ENCODE results near the gene PRKAG2.
"Not testable (repeated sequence)": the region's sequence is repeated elsewhere in the genome, so short reads cannot be mapped to it uniquely, and the experiment has no call there.

The PRKAG2 gene

DNA sequence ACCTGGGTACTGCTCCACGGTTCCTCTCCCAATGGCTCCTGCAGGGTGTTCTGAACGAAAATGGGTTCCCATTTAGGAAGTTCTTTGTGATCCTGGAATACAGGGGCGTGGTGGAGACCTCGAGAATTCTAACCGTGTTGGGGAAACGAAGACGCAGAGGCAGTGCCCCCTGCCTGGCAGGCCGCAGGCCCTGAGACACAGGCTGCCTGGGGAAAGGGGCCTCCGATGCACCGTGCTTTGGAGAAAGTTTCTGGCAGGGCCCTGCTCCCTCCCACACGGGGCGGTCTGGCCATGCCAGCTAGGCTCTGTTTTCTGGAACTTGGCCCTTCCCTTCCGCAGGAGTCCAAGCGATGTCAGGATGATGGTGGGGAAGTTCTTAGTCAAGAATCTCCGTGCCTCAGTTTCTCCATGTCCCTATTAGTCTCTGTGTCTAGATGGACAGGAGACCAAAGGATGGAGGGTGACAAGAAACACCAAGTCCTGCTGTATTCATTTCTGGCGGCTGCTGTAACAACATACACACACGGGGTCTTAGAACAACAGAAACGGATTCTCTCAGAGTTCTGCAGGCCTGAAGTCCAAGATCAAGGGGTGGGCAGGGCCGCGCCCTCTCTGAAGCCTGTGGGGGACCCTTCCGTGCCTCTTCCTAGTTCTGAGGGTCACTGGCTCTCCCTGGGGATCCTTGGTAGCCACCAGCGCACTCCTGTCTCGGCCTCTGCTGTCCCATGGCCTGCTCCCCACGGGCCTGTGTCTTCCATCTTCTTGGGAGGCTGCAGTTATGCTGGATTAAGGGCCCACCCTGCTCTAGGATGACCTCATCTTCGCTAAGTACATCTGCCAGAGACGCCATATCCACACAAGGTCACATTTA, 27.7 kb downstream of the PRKAG2 start:
- DNase-seq, result no peak

DNA sequence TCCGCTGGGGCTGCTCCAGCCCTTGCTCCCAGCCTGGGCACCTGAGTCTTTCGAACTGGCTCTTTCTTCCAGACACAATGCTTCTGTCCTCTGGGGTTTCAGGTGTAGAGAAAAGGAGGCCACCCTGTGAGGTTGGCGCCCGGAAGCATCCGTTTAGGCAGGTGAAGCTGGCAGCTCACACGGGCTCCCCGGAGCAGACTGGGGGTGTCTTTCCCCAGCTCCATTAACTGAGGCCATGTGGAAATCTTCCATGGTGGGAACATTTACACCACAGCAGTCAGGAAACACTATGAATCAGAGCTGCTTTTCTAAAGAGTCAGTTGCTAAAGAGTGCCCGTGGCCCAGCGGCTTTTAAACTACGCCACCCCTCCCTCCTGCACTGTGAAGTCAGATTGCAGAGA, 29.2 kb downstream of the PRKAG2 start:
- no peak for DNase-seq

DNA sequence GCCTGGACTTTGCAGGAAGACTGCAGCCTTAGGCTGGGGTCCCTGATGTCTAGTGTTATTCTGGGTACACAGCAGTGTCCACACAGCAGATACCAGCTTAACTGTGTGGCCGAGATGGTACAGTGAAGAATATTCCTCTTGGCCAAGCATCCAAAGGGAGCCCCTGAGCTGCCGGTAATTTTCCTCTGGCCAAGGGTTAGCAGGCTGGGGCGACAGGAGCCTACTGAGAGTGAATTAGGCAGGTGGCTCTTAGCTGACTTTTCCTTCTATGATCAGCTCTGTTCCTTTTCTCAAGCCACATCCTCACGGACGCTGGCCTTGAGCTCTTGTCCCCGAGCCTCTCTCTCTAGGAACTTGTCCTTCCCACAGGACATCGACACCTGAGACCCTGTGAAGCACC, 29.8 kb downstream of the PRKAG2 start:
- no peak for DNase-seq

DNA sequence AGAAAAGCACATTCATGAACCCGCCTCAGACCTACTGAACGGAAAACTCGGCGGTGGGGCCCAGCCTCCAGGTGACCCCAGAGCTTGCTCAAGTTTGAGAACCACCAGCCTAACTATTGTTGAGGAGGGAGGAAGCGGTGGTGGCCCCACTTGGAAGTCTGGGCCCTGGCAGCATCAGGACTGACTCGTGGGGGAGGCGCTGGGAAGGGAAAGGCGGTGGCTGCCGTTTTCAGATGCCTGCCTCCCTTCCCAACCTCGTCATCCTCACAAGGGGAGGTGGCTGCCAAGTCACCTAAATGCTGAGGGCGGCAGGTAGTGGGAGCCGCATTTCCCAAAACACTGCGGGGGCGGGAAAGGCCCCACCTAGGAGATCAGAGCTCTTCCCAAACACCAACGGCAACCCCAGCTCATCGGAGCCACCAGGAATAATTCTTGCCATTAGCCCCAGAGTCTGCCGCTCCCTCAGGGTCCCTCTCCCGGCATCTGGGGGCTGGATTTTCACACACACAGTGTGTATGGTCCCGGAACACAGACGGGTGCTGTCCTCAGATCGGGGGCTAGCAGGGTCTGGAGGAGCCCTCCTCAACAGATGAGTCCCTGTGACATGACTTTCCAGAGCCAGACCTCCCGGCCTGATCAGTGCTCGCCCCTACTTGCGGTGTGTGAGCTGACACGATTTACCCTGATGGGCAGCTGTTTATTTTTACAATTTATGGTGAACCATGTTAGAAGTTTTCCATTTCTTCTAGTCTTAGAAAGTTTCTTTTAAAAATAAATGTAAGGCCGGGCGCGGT, 31.3 kb downstream of the PRKAG2 start:
- DNase-seq, result no peak

DNA sequence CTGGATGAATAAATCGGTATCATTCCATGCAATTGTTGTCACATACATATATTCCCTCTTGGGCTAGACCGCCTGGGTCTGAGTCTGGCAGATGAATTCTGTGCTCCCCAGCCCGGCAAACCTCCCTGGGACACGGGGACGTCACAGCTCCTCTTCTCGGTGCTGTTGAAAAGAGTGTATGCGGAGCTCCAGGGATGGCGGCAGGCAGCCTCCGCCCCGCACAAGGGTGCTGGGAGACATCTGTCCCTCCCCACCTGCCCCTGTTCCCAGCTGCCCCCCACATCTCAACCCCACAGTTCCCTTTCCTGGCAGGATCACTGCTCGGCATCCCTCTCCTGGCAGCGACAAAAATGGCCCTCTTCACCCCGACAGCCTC, 32.1 kb downstream of the PRKAG2 start:
- no peak for DNase-seq

GRCh38 chr7:151844071-151844824, 32.7 kb downstream of the PRKAG2 start:
- no peak for DNase-seq

DNA sequence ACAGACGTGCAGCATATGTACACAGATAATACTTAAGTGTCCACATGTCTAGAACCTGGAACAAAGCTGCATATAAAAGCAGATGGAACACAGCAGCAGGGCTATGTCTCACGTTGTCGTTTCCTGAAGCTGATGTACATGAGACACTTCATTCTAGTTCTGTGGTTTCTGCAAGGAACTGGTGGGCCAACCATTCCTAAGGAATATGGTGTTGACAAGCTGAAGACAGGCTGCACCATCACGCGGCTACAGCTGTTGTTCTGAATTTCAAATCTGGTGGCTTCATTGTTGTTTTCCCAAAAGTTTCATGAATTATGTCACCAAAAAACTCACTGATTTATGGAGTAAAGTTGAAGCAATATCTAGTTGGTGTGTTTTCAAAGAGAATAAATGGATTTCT, 33.7 kb downstream of the PRKAG2 start:
- no peak for DNase-seq

DNA sequence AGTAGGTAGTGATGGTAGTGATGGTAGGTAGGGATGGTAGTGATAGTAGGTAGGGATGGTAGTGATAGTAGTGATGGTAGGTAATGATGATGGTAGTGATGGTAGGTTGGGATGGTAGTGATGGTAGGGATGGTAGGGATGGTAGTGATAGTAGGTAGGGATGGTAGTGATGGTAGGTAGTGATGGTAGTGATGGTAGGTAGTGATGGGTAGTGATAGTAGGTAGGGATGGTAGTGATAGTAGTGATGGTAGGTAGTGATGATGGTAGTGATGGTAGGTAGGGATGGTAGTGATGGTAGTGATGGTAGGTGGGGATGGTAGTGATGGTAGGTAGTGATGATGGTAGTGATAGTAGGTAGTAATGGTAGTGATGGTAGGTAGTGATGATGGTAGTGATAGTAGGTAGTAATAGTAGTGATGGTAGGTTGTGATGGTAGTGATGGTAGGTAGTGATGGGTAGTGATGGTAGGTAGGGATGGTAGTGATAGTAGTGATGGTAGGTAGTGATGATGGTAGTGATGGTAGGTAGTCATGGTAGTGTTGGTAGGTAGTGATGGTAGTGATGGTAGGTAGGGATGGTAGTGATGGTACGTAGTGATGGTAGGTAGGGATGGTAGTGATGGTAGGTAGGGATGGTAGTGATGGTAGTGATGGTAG, 35.4 kb downstream of the PRKAG2 start:
- DNase-seq, result not testable (repeated sequence)

GRCh38 chr7:151840088-151840910, 36.6 kb downstream of the PRKAG2 start:
- no peak for DNase-seq

DNA sequence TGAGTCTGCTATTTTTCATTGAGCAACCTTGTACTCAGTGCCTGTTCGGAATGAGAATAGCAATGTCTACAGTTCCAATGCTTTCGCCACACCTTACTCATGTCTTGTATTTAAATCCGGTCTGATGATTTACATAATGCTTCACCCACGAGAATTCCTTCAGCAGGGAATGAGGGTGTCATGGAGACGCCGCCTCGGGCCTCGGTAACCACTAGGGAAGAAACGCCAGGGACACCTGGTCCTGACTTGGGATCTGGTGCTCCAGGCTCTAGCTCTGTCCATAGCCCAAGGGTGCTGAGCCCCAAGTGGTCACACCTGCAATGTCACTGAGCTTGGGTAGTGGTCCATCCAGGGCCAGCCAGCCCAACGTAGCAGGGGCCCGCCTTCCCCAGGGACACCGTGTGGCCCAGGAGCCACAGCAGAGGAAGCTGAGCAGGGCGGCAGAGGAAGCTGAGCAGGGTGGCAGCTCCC, 37.4 kb downstream of the PRKAG2 start:
- DNase-seq, result no peak

DNA sequence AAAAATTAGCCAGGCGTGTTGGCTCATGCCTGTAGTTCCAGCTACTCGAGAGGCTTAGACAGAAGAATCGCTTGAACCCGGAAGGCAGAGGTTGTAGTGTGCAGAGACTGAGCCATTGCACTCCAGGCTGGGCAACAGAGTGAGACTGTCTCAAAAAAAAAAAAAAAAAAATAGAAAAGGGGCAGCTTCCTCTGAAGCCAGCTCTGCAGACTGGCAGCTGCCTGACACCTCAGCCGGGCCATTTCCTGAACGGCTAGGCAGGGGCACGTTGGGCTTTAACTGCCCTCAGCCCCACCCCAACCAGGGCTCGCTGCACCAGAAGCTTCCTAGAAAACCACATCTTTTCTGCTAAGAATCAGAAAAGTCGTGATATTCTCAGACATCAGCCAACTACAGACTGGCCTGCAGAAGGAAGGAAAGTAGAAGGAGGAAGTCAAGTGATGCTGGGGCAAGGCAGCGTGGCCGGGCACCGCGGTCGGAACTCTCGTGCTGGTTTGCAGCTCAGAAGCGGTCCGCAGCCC, 38.0 kb downstream of the PRKAG2 start:
- peak; percentile 79 for DNase-seq

DNA sequence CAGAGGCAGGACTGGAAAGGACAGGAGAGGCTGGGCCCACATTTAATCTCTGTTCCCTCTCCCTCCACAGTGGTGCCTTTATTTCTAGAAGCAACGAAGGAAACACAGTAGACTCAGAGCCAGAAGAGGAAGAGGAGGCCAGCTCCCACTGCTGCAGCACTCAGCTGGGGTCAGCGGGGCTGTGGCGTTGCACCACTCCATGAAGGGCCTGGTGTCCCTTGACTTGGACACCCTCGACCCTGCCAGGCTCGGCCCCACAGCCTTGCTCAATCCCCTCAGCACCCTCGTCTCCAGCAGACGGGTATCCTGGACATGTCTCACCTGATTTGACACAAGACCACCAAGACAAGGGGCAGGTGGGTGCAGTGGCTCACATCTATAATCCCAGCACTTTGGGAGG, 38.8 kb downstream of the PRKAG2 start:
- DNase-seq, result no peak

DNA sequence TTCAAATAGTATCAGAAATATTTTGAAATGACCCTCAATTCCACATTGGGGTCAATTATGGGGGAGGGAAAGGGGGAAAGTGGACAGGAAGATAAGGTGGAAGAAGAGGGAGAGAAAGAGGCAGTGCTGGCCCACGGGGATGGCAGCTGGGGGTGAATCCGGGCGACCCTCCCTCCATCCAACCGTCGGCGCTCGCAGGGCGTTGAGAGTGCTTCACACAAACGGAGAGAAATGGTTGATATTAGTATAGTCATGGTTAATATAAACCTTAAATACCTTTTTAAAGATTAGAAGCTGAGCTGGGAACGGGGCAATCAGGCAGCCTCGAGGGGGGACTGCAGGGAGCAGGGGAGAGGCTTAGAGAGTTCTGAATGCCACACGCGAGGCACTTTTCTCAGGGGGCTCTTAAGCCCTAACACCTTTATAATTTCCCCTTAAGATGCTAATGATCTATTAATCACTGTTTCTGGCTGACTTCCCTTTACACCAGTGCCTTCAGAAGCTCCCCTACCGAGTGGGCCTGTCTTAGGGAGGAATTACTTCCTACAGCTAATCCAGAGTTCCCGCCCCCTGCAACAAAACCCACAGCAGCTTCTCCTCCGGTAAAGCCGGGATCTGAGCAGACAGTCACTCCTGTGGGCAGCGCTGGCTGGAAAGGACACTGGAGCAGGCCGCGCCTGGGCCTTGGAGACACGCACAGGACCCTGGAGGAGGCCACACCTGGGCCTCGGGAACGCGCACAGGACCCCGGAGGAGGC, 39.5 kb downstream of the PRKAG2 start:
- no peak for DNase-seq

DNA sequence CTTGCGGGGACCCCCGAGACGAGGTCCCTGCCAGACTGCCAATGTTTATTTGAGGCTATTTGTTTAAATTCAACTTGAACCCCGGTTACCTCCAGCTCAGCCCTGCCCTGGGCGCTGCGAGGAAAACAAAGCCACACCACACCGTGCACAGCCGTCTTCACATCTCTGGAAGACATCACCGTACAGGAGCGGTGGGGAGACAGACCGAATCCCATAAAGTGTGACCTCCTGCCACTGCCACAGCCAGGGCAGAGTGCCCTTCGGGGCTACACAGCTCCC, 40.0 kb downstream of the PRKAG2 start:
- DNase-seq, result no peak

DNA sequence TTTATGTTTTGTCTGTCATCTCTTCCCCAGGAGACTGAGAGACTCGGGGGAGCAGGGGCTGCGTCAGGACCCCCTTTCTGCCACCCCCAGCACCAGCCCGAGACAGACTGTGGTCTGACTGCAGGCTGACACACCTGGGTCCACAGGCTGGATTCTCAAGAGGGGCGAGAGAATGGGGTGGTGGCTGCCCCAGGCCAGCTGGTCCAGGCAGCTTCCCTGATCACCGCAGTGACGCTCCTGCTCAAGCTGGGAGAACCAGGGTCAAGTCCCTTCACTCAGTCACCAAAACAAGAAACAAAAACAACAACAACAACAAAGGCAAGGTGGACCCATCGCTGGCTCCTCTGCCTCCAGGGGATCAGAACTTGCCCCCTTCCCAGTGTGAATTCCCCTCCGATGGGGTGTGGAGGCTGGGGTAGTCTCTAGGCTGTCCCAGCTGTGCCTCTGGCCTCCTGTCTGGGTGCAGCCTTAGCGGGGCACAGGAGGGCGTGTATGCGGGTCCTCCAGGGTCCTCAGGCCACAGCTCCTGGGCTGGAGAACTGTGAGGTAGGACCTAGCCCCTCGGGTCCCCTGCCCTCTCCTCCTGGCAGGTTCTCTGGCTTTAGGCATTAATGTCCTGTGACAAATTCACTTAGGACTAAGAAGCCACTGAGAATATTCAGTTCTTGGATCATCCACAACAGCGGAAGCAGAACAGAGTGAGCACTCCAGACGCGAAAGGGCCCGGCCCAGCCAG, 40.6 kb downstream of the PRKAG2 start:
- no peak for DNase-seq

DNA sequence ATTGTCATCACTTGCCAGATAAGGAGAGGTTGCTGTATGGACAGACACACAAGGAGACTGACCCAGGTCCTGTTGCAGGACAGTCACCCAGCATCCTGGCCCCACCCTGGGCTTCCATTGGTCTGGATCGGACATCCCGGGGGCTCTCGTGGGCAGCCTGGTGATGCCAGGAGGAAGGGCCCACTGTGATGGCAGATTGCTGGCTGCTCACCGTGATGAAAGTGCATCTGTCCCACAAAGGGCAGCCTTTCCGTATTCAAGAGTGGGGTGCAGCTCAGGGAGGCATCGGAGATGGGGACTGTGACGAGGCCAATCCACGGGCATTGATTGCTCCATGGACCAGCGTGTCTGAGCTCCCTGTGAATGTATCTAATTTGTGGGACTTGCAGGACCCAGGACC, 41.3 kb downstream of the PRKAG2 start:
- no peak for DNase-seq

GRCh38 chr7:151834271-151835035, 42.5 kb downstream of the PRKAG2 start:
- no peak for DNase-seq

DNA sequence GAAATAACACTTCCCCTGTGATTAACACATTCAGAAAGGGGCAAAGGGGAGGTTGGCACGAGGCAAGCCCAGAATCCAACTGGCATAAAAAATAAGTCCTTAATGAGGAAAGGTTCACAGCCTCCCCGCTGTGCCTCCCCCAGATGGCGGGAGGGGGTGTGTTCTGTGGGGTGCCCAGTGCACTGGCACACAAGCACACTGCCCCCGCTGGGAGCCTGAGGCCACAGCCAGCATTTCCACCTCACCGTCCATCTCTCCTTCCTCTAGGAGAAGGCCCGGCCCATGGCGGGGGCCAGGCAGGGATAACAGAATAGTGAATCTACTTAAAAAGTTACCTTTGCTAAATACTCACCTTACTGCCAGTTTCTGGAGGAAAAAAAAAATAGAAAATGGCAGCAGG, 43.2 kb downstream of the PRKAG2 start:
- no peak for DNase-seq

DNA sequence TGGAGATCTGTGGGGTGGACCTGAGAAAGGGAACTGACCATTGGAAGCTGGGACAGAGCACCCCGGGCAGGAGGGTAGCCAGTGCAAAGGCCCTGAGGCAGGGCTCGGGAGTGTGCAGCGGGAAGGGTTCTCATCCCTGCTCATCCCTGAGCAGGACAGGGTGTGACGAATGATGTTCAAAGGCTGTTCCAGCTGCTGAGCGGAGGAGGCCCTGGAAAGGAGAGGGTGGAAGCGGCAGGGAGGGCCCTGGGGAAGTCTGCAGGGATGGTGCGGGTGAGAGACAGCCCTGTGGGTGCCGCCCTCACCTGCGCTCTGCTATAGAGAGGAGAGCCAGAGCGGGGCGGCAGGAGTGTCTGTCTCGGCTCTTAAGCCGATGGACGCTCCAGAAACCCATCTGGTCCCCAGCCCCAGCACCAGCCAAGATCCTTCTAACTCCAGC, 43.7 kb downstream of the PRKAG2 start:
- no peak for DNase-seq

GRCh38 chr7:151832656-151833055, 44.3 kb downstream of the PRKAG2 start:
- DNase-seq, result no peak

Measured in activated CD4-positive, alpha-beta T cell treated with anti-CD3 and anti-CD28 coated beads, Interleukin-2, Interleukin-6, amounts not matched to agents 100 ng/mL and 50 ng/mL, durations not matched to agents 16 hours and 8 hours (primary cell).